ENCODE measurements around the gene UIMC1.
"Not testable (repeated sequence)": the region's sequence is repeated elsewhere in the genome, so short reads cannot be mapped to it uniquely, and the experiment has no call there.

Gene UIMC1

GRCh38 chr5:176883700-176884570, 122.6 kb downstream of the UIMC1 start:
- no peak for DNase-seq (ENCODE audit: low read depth)

GRCh38 chr5:176882567-176882903, 124.0 kb downstream of the UIMC1 start:
- no peak for DNase-seq (ENCODE audit: low read depth)

- no peak for DNase-seq (ENCODE audit: low read depth)
Measured at GRCh38 chr5:176881816-176882566, 124.6 kb downstream of the UIMC1 start.

- no peak for DNase-seq (ENCODE audit: low read depth)
Measured at GRCh38 chr5:176881021-176881749, 125.4 kb downstream of the UIMC1 start.

- DNase-seq (ENCODE audit: low read depth): no peak
Measured at GRCh38 chr5:176880366-176881020, 126.1 kb downstream of the UIMC1 start.

GRCh38 chr5:176879663-176880361, 126.8 kb downstream of the UIMC1 start:
- DNase-seq (ENCODE audit: low read depth): no peak

GRCh38 chr5:176878906-176879662, 127.5 kb downstream of the UIMC1 start:
- no peak for DNase-seq (ENCODE audit: low read depth)

GRCh38 chr5:176878463-176878862, 128.1 kb downstream of the UIMC1 start:
- no peak for DNase-seq (ENCODE audit: low read depth)

- no peak for DNase-seq (ENCODE audit: low read depth)
Measured at GRCh38 chr5:176877793-176878331, 128.7 kb downstream of the UIMC1 start.

GRCh38 chr5:176876506-176877431, 129.8 kb downstream of the UIMC1 start:
- no peak for DNase-seq (ENCODE audit: low read depth)

GRCh38 chr5:176875783-176876505, 130.6 kb downstream of the UIMC1 start:
- no peak for DNase-seq (ENCODE audit: low read depth)

GRCh38 chr5:176875014-176875550, 131.5 kb downstream of the UIMC1 start:
- no peak for DNase-seq (ENCODE audit: low read depth)

- no peak for DNase-seq (ENCODE audit: low read depth)
Measured at GRCh38 chr5:176874198-176874780, 132.3 kb downstream of the UIMC1 start.

- DNase-seq (ENCODE audit: low read depth): no peak
Measured at GRCh38 chr5:176873541-176874172, 132.9 kb downstream of the UIMC1 start.

GRCh38 chr5:176873011-176873410, 133.6 kb downstream of the UIMC1 start:
- not testable (repeated sequence) for DNase-seq (ENCODE audit: low read depth)

GRCh38 chr5:176872586-176872985, 134.0 kb downstream of the UIMC1 start:
- not testable (repeated sequence) for DNase-seq (ENCODE audit: low read depth)

- not testable (repeated sequence) for DNase-seq (ENCODE audit: low read depth)
Measured at GRCh38 chr5:176870644-176871043, 135.9 kb downstream of the UIMC1 start.
